ENCODE measurements around the gene TSEN15. TPM values are rescaled to one million over a fixed set of nuclear protein-coding genes. Genes with fewer than 3 reads are reported as not detected.
A peak's percentile ranks its signal among the peaks of the same experiment; 100 is the strongest.

The TSEN15 gene
- 41.5 TPM for polyA plus RNA-seq (2013, experiment 1 of 2)
- polyA plus RNA-seq (2013, experiment 2 of 2): 40.8 TPM

GRCh38 chr1:184051485-184052193 lies at the start of gene TSEN15:
TSEN15 (plus strand) TSS chr1:184051730; CDS start chr1:184051756, 26 bp downstream.
- Histone ChIP-seq H3K79me2 (ENCODE audit: control insufficient read depth, insufficient read depth, low read length) (peaks cover 2% of the 10 kb centered on the region), H3K36me3 (ENCODE audit: control insufficient read depth, insufficient read depth, low read length) (no peaks in the 10 kb centered on the region), H2BK120ac (ENCODE audit: low read depth, low read length) (peak within 1 kb of the TSS; percentile 93), H4K8ac (ENCODE audit: low read depth, low read length) (peak within 1 kb of the TSS; percentile 88), H3K27me3 (ENCODE audit: insufficient read depth, low read length, poor library complexity) (no peaks in the 10 kb centered on the region), H3K4me3 (ENCODE audit: low read length) (peak within 1 kb of the TSS; percentile 69), H4K5ac (ENCODE audit: low read length) (peak within 1 kb of the TSS; percentile 54), H3K9ac (ENCODE audit: low read length) (peak within 1 kb of the TSS; percentile 88), H3K4me1 (ENCODE audit: control insufficient read depth, low read depth, low read length) (peaks cover 8% of the 10 kb centered on the region), H2AK5ac (ENCODE audit: low read length) (peak within 1 kb of the TSS; percentile 77), H3K56ac (ENCODE audit: low read length) (peak within 1 kb of the TSS; percentile 94), H2BK5ac (ENCODE audit: low read length) (peak within 1 kb of the TSS; percentile 70), H3K4ac (ENCODE audit: low read depth, low read length) (peak within 1 kb of the TSS; percentile 95), H3K23ac (ENCODE audit: low read length) (peak within 1 kb of the TSS; percentile 15), H2BK15ac (replicated peaks; ENCODE audit: low read depth) (peak within 1 kb of the TSS; percentile 98), H3K4me2 (ENCODE audit: low read length) (peak within 1 kb of the TSS; percentile 81), H3K27ac (ENCODE audit: low read depth, low read length) (peak within 1 kb of the TSS; percentile 94), H3K18ac (ENCODE audit: low read length) (peak within 1 kb of the TSS; percentile 53), H3K79me1 (ENCODE audit: low read length) (no peaks in the 10 kb centered on the region)
- peak; percentile 90 for DNase-seq
- WGBS (ENCODE audit: extremely low coverage, insufficient coverage, low lambda C conversion rate): no CpG with 5 or more reads among the region's 54 CpGs

- H3K27me3 ChIP-seq (ENCODE audit: insufficient read depth, low read length, poor library complexity): no peaks in the 10 kb centered on the region
- no peak overlapping the region for H3K27ac ChIP-seq (ENCODE audit: low read depth, low read length)
- no peak overlapping the region for H3K4ac ChIP-seq (ENCODE audit: low read depth, low read length)
- H3K56ac ChIP-seq (ENCODE audit: low read length): no peak overlapping the region
- H2AK5ac ChIP-seq (ENCODE audit: low read length): no peak overlapping the region
- H3K18ac ChIP-seq (ENCODE audit: low read length): no peak overlapping the region
- H3K4me2 ChIP-seq (ENCODE audit: low read length): no peak overlapping the region
- H2BK15ac ChIP-seq (replicated peaks; ENCODE audit: low read depth): no peak overlapping the region
- H3K79me2 ChIP-seq (ENCODE audit: control insufficient read depth, insufficient read depth, low read length): no peaks in the 10 kb centered on the region
- no peaks in the 10 kb centered on the region for H3K79me1 ChIP-seq (ENCODE audit: low read length)
- no peaks in the 10 kb centered on the region for H3K36me3 ChIP-seq (ENCODE audit: control insufficient read depth, insufficient read depth, low read length)
- H4K5ac ChIP-seq (ENCODE audit: low read length): no peak overlapping the region
- DNase-seq: peak; percentile 72
- no peak overlapping the region for H2BK5ac ChIP-seq (ENCODE audit: low read length)
- no peaks in the 10 kb centered on the region for H3K4me1 ChIP-seq (ENCODE audit: control insufficient read depth, low read depth, low read length)
- H2BK120ac ChIP-seq (ENCODE audit: low read depth, low read length): no peak overlapping the region
- H3K23ac ChIP-seq (ENCODE audit: low read length): no peak overlapping the region
- H4K8ac ChIP-seq (ENCODE audit: low read depth, low read length): no peak overlapping the region
- H3K9ac ChIP-seq (ENCODE audit: low read length): no peak overlapping the region
- WGBS (ENCODE audit: extremely low coverage, insufficient coverage, low lambda C conversion rate): no CpG with 5 or more reads among the region's 2 CpGs
- no peak overlapping the region for H3K4me3 ChIP-seq (ENCODE audit: low read length)
Measured at GRCh38 chr1:184002071-184002470, 49.5 kb upstream of the TSEN15 start.

- no peak for DNase-seq
- H2BK120ac ChIP-seq (ENCODE audit: low read depth, low read length): no peak overlapping the region
- H3K23ac ChIP-seq (ENCODE audit: low read length): no peak overlapping the region
- H3K4ac ChIP-seq (ENCODE audit: low read depth, low read length): no peak overlapping the region
- no peaks in the 10 kb centered on the region for H3K79me1 ChIP-seq (ENCODE audit: low read length)
- H3K4me2 ChIP-seq (ENCODE audit: low read length): no peak overlapping the region
- H4K8ac ChIP-seq (ENCODE audit: low read depth, low read length): no peak overlapping the region
- H3K27ac ChIP-seq (ENCODE audit: low read depth, low read length): no peak overlapping the region
- no peak overlapping the region for H3K56ac ChIP-seq (ENCODE audit: low read length)
- no peak overlapping the region for H3K4me3 ChIP-seq (ENCODE audit: low read length)
- H3K4me1 ChIP-seq (ENCODE audit: control insufficient read depth, low read depth, low read length): no peaks in the 10 kb centered on the region
- H3K18ac ChIP-seq (ENCODE audit: low read length): no peak overlapping the region
- H3K36me3 ChIP-seq (ENCODE audit: control insufficient read depth, insufficient read depth, low read length): no peaks in the 10 kb centered on the region
- H4K5ac ChIP-seq (ENCODE audit: low read length): no peak overlapping the region
- no peaks in the 10 kb centered on the region for H3K79me2 ChIP-seq (ENCODE audit: control insufficient read depth, insufficient read depth, low read length)
- WGBS (ENCODE audit: extremely low coverage, insufficient coverage, low lambda C conversion rate): no CpG with 5 or more reads among the region's 4 CpGs
- H3K9ac ChIP-seq (ENCODE audit: low read length): no peak overlapping the region
- H2AK5ac ChIP-seq (ENCODE audit: low read length): no peak overlapping the region
- H2BK5ac ChIP-seq (ENCODE audit: low read length): no peak overlapping the region
- no peaks in the 10 kb centered on the region for H3K27me3 ChIP-seq (ENCODE audit: insufficient read depth, low read length, poor library complexity)
- no peak overlapping the region for H2BK15ac ChIP-seq (replicated peaks; ENCODE audit: low read depth)
Measured at GRCh38 chr1:184004935-184005334, 46.6 kb upstream of the TSEN15 start.

- Histone ChIP-seq H2BK120ac (ENCODE audit: low read depth, low read length) (no peak overlapping the region), H3K79me1 (ENCODE audit: low read length) (no peaks in the 10 kb centered on the region), H3K79me2 (ENCODE audit: control insufficient read depth, insufficient read depth, low read length) (no peaks in the 10 kb centered on the region), H3K23ac (ENCODE audit: low read length) (no peak overlapping the region), H3K9ac (ENCODE audit: low read length) (no peak overlapping the region), H2AK5ac (ENCODE audit: low read length) (no peak overlapping the region), H3K18ac (ENCODE audit: low read length) (no peak overlapping the region), H3K4me1 (ENCODE audit: control insufficient read depth, low read depth, low read length) (no peaks in the 10 kb centered on the region), H4K5ac (ENCODE audit: low read length) (no peak overlapping the region), H2BK5ac (ENCODE audit: low read length) (no peak overlapping the region), H3K36me3 (ENCODE audit: control insufficient read depth, insufficient read depth, low read length) (no peaks in the 10 kb centered on the region), H2BK15ac (replicated peaks; ENCODE audit: low read depth) (no peak overlapping the region), H3K4me2 (ENCODE audit: low read length) (no peak overlapping the region), H3K27me3 (ENCODE audit: insufficient read depth, low read length, poor library complexity) (no peaks in the 10 kb centered on the region), H3K4ac (ENCODE audit: low read depth, low read length) (no peak overlapping the region), H3K56ac (ENCODE audit: low read length) (no peak overlapping the region), H3K27ac (ENCODE audit: low read depth, low read length) (no peak overlapping the region), H4K8ac (ENCODE audit: low read depth, low read length) (no peak overlapping the region), H3K4me3 (ENCODE audit: low read length) (no peak overlapping the region)
- WGBS (ENCODE audit: extremely low coverage, insufficient coverage, low lambda C conversion rate): no CpG with 5 or more reads among the region's 4 CpGs
- DNase-seq: no peak
Measured at GRCh38 chr1:184005506-184005905, 46.0 kb upstream of the TSEN15 start.

GRCh38 chr1:184010788-184011187 lies 40.7 kb upstream of the TSEN15 start:
- no peaks in the 10 kb centered on the region for H3K27me3 ChIP-seq (ENCODE audit: insufficient read depth, low read length, poor library complexity)
- H2BK120ac ChIP-seq (ENCODE audit: low read depth, low read length): no peak overlapping the region
- H3K18ac ChIP-seq (ENCODE audit: low read length): no peak overlapping the region
- no peak overlapping the region for H2AK5ac ChIP-seq (ENCODE audit: low read length)
- H2BK5ac ChIP-seq (ENCODE audit: low read length): no peak overlapping the region
- H3K4me2 ChIP-seq (ENCODE audit: low read length): no peak overlapping the region
- H3K9ac ChIP-seq (ENCODE audit: low read length): no peak overlapping the region
- H4K5ac ChIP-seq (ENCODE audit: low read length): no peak overlapping the region
- WGBS (ENCODE audit: extremely low coverage, insufficient coverage, low lambda C conversion rate): no CpG with 5 or more reads among the region's 2 CpGs
- H3K79me2 ChIP-seq (ENCODE audit: control insufficient read depth, insufficient read depth, low read length): no peaks in the 10 kb centered on the region
- no peak overlapping the region for H3K23ac ChIP-seq (ENCODE audit: low read length)
- H3K56ac ChIP-seq (ENCODE audit: low read length): no peak overlapping the region
- H3K4me1 ChIP-seq (ENCODE audit: control insufficient read depth, low read depth, low read length): no peaks in the 10 kb centered on the region
- DNase-seq: no peak
- no peaks in the 10 kb centered on the region for H3K79me1 ChIP-seq (ENCODE audit: low read length)
- no peak overlapping the region for H3K27ac ChIP-seq (ENCODE audit: low read depth, low read length)
- no peak overlapping the region for H2BK15ac ChIP-seq (replicated peaks; ENCODE audit: low read depth)
- H4K8ac ChIP-seq (ENCODE audit: low read depth, low read length): no peak overlapping the region
- H3K36me3 ChIP-seq (ENCODE audit: control insufficient read depth, insufficient read depth, low read length): no peaks in the 10 kb centered on the region
- H3K4ac ChIP-seq (ENCODE audit: low read depth, low read length): no peak overlapping the region
- no peak overlapping the region for H3K4me3 ChIP-seq (ENCODE audit: low read length)

GRCh38 chr1:184012187-184012586 lies 39.3 kb upstream of the TSEN15 start:
- H2BK120ac ChIP-seq (ENCODE audit: low read depth, low read length): no peak overlapping the region
- no peak overlapping the region for H3K4ac ChIP-seq (ENCODE audit: low read depth, low read length)
- H3K4me1 ChIP-seq (ENCODE audit: control insufficient read depth, low read depth, low read length): no peaks in the 10 kb centered on the region
- H3K79me1 ChIP-seq (ENCODE audit: low read length): no peaks in the 10 kb centered on the region
- no peak overlapping the region for H3K27ac ChIP-seq (ENCODE audit: low read depth, low read length)
- H3K18ac ChIP-seq (ENCODE audit: low read length): no peak overlapping the region
- no peak overlapping the region for H3K4me3 ChIP-seq (ENCODE audit: low read length)
- no peak for DNase-seq
- no peak overlapping the region for H2BK15ac ChIP-seq (replicated peaks; ENCODE audit: low read depth)
- no peaks in the 10 kb centered on the region for H3K27me3 ChIP-seq (ENCODE audit: insufficient read depth, low read length, poor library complexity)
- no peak overlapping the region for H2BK5ac ChIP-seq (ENCODE audit: low read length)
- H3K79me2 ChIP-seq (ENCODE audit: control insufficient read depth, insufficient read depth, low read length): no peaks in the 10 kb centered on the region
- no peak overlapping the region for H3K9ac ChIP-seq (ENCODE audit: low read length)
- no peak overlapping the region for H2AK5ac ChIP-seq (ENCODE audit: low read length)
- H3K36me3 ChIP-seq (ENCODE audit: control insufficient read depth, insufficient read depth, low read length): no peaks in the 10 kb centered on the region
- no peak overlapping the region for H3K4me2 ChIP-seq (ENCODE audit: low read length)
- no peak overlapping the region for H3K23ac ChIP-seq (ENCODE audit: low read length)
- no peak overlapping the region for H4K5ac ChIP-seq (ENCODE audit: low read length)
- no peak overlapping the region for H4K8ac ChIP-seq (ENCODE audit: low read depth, low read length)
- no peak overlapping the region for H3K56ac ChIP-seq (ENCODE audit: low read length)
